GM12878 (cell line): ENCODE measurements around the gene VTI1A. TPM values are rescaled to one million over a fixed set of nuclear protein-coding genes. Genes with fewer than 3 reads are reported as not detected.

ENCODE experiments used
- ATAC-seq: fragments of 200-7000 bp; cut with Tn5 transposase; 3 replicates; pipeline ENCODE4 v1.9.1; 2020; ENCODE audit warnings: mild to moderate bottlenecking, moderate library complexity
- BruUV-seq: library from RNA; stranded (reverse); fragments of 400-500 nt; replicated peaks from 2 replicates; lab custom pipeline; 2021; lab: Mats Ljungman, UMichigan
- CTCF ChIA-PET: fragments of 300-600 bp; sonication (Branson Sonifier 250); formaldehyde crosslinking; extraction: SDS; loops from one replicate; lab custom pipeline; 2021; ENCODE audit warnings: inconsistent platforms; lab: Yijun Ruan, JAX
- POLR2A ChIA-PET: fragments of 350-600 bp; formaldehyde crosslinking; extraction: SDS; loops from one replicate; lab custom pipeline; 2021; ENCODE audit warnings: inconsistent platforms; lab: Charles Lee
- RAD21 ChIA-PET: fragments of 300-600 bp; sonication (Branson Sonifier 250); formaldehyde crosslinking; loops from one replicate; lab custom pipeline; 2023; ENCODE audit warnings: antibody characterized with exemption; ENCODE audit not compliant: unreplicated experiment; lab: Charles Lee
- SMC1A ChIA-PET: fragments of 300-600 bp; sonication (Branson Sonifier 250); formaldehyde crosslinking; loops from one replicate; lab custom pipeline; 2023; ENCODE audit not compliant: unreplicated experiment, uncharacterized antibody; lab: Charles Lee
- DNase-seq: peaks from one replicate; pipeline ENCODE4 v3.0.0-alpha.2; 2011; ENCODE audit warnings: low read depth, low spot score
- FAIRE-seq: peaks from 3 replicates; lab custom pipeline; 2011; peaks lifted over from hg19 to GRCh38; lab: Jason Lieb, UNC
- H2AFZ ChIP-seq: 2 replicates; pipeline ENCODE4 v1.6.0; 2011; ENCODE audit warnings: low read depth, low read length, control low read depth; ENCODE audit not compliant: control insufficient read depth
- H3K27ac ChIP-seq: 2 replicates; pipeline ENCODE4 v1.5.1; 2011; ENCODE audit warnings: control low read depth; ENCODE audit not compliant: control insufficient read depth, insufficient read depth
- H3K27me3 ChIP-seq, 2 experiments: replicated peaks in 1 of 2; 2 replicates each; pipeline versions ENCODE4 v1.6.0 to v1.6.1; 2011; ENCODE audit warnings: low read length in 1 of 2; ENCODE audit not compliant: control insufficient read depth in 2 of 2, insufficient read depth in 2 of 2
- H3K36me3 ChIP-seq, 2 experiments: 2 replicates each; pipeline ENCODE4 v1.5.1; 2011; ENCODE audit warnings: low read length in 1 of 2; ENCODE audit not compliant: control insufficient read depth in 2 of 2, insufficient read depth in 2 of 2
- H3K4me1 ChIP-seq: 2 replicates; pipeline ENCODE4 v1.6.1; 2011; ENCODE audit warnings: mild to moderate bottlenecking, low read length, moderate library complexity, mixed read lengths; ENCODE audit not compliant: control insufficient read depth, insufficient read depth
- H3K4me2 ChIP-seq: 2 replicates; pipeline ENCODE4 v1.6.0; 2011; ENCODE audit warnings: control low read depth; ENCODE audit not compliant: control insufficient read depth, insufficient read depth
- H3K4me3 ChIP-seq: fragments of 200-600 bp; sonication (generic); 2 replicates; pipeline ENCODE4 v1.5.1; 2016
- H3K79me2 ChIP-seq: 2 replicates; pipeline ENCODE4 v1.6.0; 2011; ENCODE audit warnings: low read length; ENCODE audit not compliant: control insufficient read depth, insufficient read depth
- H3K9ac ChIP-seq: 2 replicates; pipeline ENCODE4 v1.8.0; 2011; ENCODE audit warnings: low read length, control low read depth, mixed read lengths; ENCODE audit not compliant: control insufficient read depth, insufficient read depth
- H3K9me3 ChIP-seq: replicated peaks from 3 replicates; pipeline ENCODE4 v1.5.1; 2011; ENCODE audit warnings: mild to moderate bottlenecking, low read length; ENCODE audit not compliant: control insufficient read depth, insufficient read depth
- H4K20me1 ChIP-seq: 2 replicates; pipeline ENCODE4 v1.6.0; 2011; ENCODE audit not compliant: control insufficient read depth, insufficient read depth
- CHD4 ChIP-seq: fragments of 200-600 bp; sonication (generic); IDR thresholded peaks from 2 replicates; pipeline ENCODE4 v1.6.1; 2016; ENCODE audit warnings: mild to moderate bottlenecking
- FOXM1 ChIP-seq: IDR thresholded peaks from 2 replicates; pipeline ENCODE4 v1.6.1; 2012; ENCODE audit warnings: low read depth, mild to moderate bottlenecking, inconsistent platforms, low read length, moderate library complexity
- GATAD2B ChIP-seq: fragments of 450-650 bp; conservative IDR thresholded peaks from 2 replicates; pipeline ENCODE4 v1.6.1; 2017; ENCODE audit warnings: low read depth, mild to moderate bottlenecking, moderate library complexity
- IKZF1 ChIP-seq: fragments of 450-650 bp; conservative IDR thresholded peaks from 2 replicates; pipeline ENCODE4 v1.6.1; 2017; ENCODE audit warnings: antibody characterized with exemption, mild to moderate bottlenecking
- LARP7 ChIP-seq: fragments of 450-650 bp; IDR thresholded peaks from 2 replicates; pipeline ENCODE4 v1.6.1; 2017; ENCODE audit warnings: mild to moderate bottlenecking
- MAX ChIP-seq: IDR thresholded peaks from 2 replicates; pipeline ENCODE4 v1.6.1; 2012; ENCODE audit warnings: low read depth, low read length, improper control_type of control experiment
- RB1 ChIP-seq: fragments of 450-650 bp; formaldehyde crosslinking; IDR thresholded peaks from 2 replicates; pipeline ENCODE4 v1.6.1; 2017; ENCODE audit warnings: mild to moderate bottlenecking, borderline replicate concordance
- RFX5 ChIP-seq: IDR thresholded peaks from 2 replicates; pipeline ENCODE4 v1.6.1; 2011; ENCODE audit warnings: low read depth, low read length, improper control_type of control experiment
- SREBF1 ChIP-seq: IDR thresholded peaks from 2 replicates; pipeline ENCODE4 v1.6.1; 2012; ENCODE audit warnings: mild to moderate bottlenecking, low read length
- TAF1 ChIP-seq: IDR thresholded peaks from 2 replicates; pipeline ENCODE4 v1.6.1; 2011; ENCODE audit warnings: mild to moderate bottlenecking, low read depth, low read length, borderline replicate concordance
- TARDBP ChIP-seq: IDR thresholded peaks from 2 replicates; pipeline ENCODE4 v1.6.1; 2016; ENCODE audit warnings: borderline replicate concordance
- WRNIP1 ChIP-seq: IDR thresholded peaks from 2 replicates; pipeline ENCODE4 v1.6.1; 2011; ENCODE audit warnings: low read depth, low read length, improper control_type of control experiment, borderline replicate concordance
- ZNF217 ChIP-seq: fragments of 450-650 bp; IDR thresholded peaks from 2 replicates; pipeline ENCODE4 v1.6.1; 2017; ENCODE audit warnings: antibody characterized with exemption, mild to moderate bottlenecking
- ZNF24 ChIP-seq: fragments of 450-650 bp; IDR thresholded peaks from 2 replicates; pipeline ENCODE4 v1.6.1; 2017; ENCODE audit warnings: antibody characterized with exemption, mild to moderate bottlenecking
- WGBS: methylation state at CpG from one replicate; pipeline ENCODE4 v1.1.6; 2016; ENCODE audit warnings: low lambda C conversion rate; ENCODE audit not compliant: insufficient replicate concordance, insufficient coverage; ENCODE audit errors: missing lambda C conversion rate; 5-methylcytosine and 5-hydroxymethylcytosine counted together
- in situ Hi-C: fragments of 300-500 bp; cut with MboI; formaldehyde crosslinking; loops from 9 replicates; pipeline ENCODE4 v1.14.3; 2018; ENCODE audit warnings: mixed read lengths
- intact Hi-C: fragments of 100-400 bp; cut with micrococcal nuclease; formaldehyde crosslinking; loops from one replicate; pipeline ENCODE4 v1.14.2; 2022; ENCODE audit not compliant: unreplicated experiment
- polyA plus RNA-seq, 11 experiments: library from polyadenylated mRNA; depleted of rRNA in 4 of 11; unstranded in 6 of 11; stranded (reverse) in 5 of 11; fragments of >200 nt; fragmentation: Nextera tagmentation in 4 of 11; fragmentation: Illumina TruSeq in 1 of 11; extraction: Ambion mirVana in 4 of 11; extraction: Trizol in 1 of 11; gene quantifications; 1 replicate in 1 of 11; 2 replicates in 10 of 11; pipeline versions ENCODE4 v1.2.1 to v1.2.3, GENCODE V29; 2011 to 2016; ENCODE audit warnings: inconsistent platforms in 2 of 11, missing spikeins in 2 of 11, low read depth in 1 of 11
- total RNA-seq, 4 experiments: library from RNA; depleted of rRNA in 3 of 4; stranded (reverse); fragments of >200 nt in 3 of 4; fragmentation: Illumina TruSeq in 1 of 4; extraction: Trizol in 1 of 4; gene quantifications; 2 replicates each; pipeline versions ENCODE4 v1.2.1 to v1.2.3, GENCODE V29; 2013 to 2021
- TF ChIP-seq, protein P1 (sequence below): fragments of 450-650 bp; IDR thresholded peaks from 2 replicates; pipeline ENCODE4 v1.6.1; 2016; ENCODE audit warnings: mild to moderate bottlenecking

The VTI1A gene
- total and polyA plus RNA-seq, 10 of the 15 experiments (the other 5 are each of a cell fraction or from before 2014, with no cell fraction given), result 12.4 to 43.2 (median 27.5) TPM

- Histone ChIP-seq H3K9ac (no peak overlapping the region), H3K4me2 (no peak overlapping the region), H3K4me1 (no peaks in the 10 kb centered on the region), H3K36me3 (no peaks in the 10 kb centered on the region; a peak in 1 of 4 replicates), H3K4me3 (no peak overlapping the region), H3K27ac (no peak overlapping the region), H2AFZ (no peak overlapping the region), H3K27me3 (no peaks in the 10 kb centered on the region), H4K20me1 (no peaks in the 10 kb centered on the region), H3K9me3 (no peaks in the 10 kb centered on the region), H3K79me2 (no peaks in the 10 kb centered on the region)
- no peak for ATAC-seq
- in situ Hi-C loops, result no loop called here
- ChIA-PET SMC1A (interaction anchor here (1.4 kb wide), 1 partner anchor 10 kb away, joined by 3 read pairs; no protein-coding TSS in a partner anchor), POLR2A (no interaction called here), CTCF (no interaction called here), RAD21 (no interaction called here)
- no TSS peak for BruUV-seq
- intact Hi-C loops, result no loop called here
- no peak for TF ChIP-seq GATAD2B
- no peak for TF ChIP-seq WRNIP1
- TF ChIP-seq LARP7, result no peak
- TF ChIP-seq, protein P1, sequence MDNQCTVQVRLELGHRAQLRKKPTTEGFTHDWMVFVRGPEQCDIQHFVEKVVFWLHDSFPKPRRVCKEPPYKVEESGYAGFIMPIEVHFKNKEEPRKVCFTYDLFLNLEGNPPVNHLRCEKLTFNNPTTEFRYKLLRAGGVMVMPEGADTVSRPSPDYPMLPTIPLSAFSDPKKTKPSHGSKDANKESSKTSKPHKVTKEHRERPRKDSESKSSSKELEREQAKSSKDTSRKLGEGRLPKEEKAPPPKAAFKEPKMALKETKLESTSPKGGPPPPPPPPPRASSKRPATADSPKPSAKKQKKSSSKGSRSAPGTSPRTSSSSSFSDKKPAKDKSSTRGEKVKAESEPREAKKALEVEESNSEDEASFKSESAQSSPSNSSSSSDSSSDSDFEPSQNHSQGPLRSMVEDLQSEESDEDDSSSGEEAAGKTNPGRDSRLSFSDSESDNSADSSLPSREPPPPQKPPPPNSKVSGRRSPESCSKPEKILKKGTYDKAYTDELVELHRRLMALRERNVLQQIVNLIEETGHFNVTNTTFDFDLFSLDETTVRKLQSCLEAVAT, result no peak
- TF ChIP-seq RFX5, result no peak
- TF ChIP-seq FOXM1, result no peak
- TF ChIP-seq MAX, result no peak
- no peak for TF ChIP-seq ZNF24
- TF ChIP-seq SREBF1, result no peak
- TF ChIP-seq ZNF217, result no peak
- no peak for TF ChIP-seq RB1
- no peak for TF ChIP-seq CHD4
- no peak for TF ChIP-seq IKZF1
- TF ChIP-seq TAF1, result no peak
- no peak for TF ChIP-seq TARDBP
- FAIRE-seq, result no peak
- DNase-seq, result no peak
- 97% methylated on average over 3 of the region's 3 CpGs for WGBS
These were observed 232.0 kb downstream of the VTI1A start for GRCh38 chr10:112678987-112679386.
